ENCODE results near the gene CFAP210.

CFAP210 gene

GRCh38 chr2:169713331-169713730, 19.1 kb upstream of the CFAP210 start:
- no peak for DNase-seq (ENCODE audit: low read depth)
- no peak for TF ChIP-seq CTCF (conservative IDR thresholded peaks at IDR 0.05; ENCODE audit: control insufficient read depth, insufficient read depth, low read depth, low read length)
- no peak overlapping the region for H3K4me3 ChIP-seq (ENCODE audit: control insufficient read depth, low read depth, low read length)

GRCh38 chr2:169712791-169713227, 18.6 kb upstream of the CFAP210 start:
- no peak for DNase-seq (ENCODE audit: low read depth)
- TF ChIP-seq CTCF (conservative IDR thresholded peaks at IDR 0.05; ENCODE audit: control insufficient read depth, insufficient read depth, low read depth, low read length) = no peak

GRCh38 chr2:169711751-169712509, 17.7 kb upstream of the CFAP210 start:
- TF ChIP-seq CTCF (conservative IDR thresholded peaks at IDR 0.05; ENCODE audit: control insufficient read depth, insufficient read depth, low read depth, low read length) = no peak
- no peak for DNase-seq (ENCODE audit: low read depth)

More at GRCh38 chr2:169712791-169713227, 18.6 kb upstream of the CFAP210 start:
- no peak overlapping the region for H3K4me3 ChIP-seq (ENCODE audit: control insufficient read depth, low read depth, low read length)

DNA sequence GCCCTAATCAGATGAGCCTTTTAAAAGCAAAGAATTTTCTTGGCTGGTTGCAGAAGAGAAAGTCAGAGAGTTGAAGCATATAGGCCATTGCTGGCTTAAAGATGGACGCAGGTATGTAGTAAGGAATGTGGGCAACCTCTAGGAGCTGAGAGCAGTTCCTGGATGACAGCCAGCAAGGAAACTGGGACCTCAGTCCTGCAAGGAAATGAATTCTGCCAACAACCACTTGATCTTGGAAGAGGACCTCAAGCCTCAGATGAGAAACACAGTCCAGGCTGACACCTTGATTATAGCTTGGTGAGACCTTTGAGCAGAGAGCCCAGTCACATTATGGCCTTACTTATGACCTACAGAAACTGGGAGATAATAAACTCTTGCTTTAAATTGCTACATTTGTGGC, 15.8 kb upstream of the CFAP210 start:
- no peak for DNase-seq (ENCODE audit: low read depth)
- H3K4me3 ChIP-seq (ENCODE audit: control insufficient read depth, low read depth, low read length) = no peak overlapping the region
- TF ChIP-seq CTCF (conservative IDR thresholded peaks at IDR 0.05; ENCODE audit: control insufficient read depth, insufficient read depth, low read depth, low read length) = no peak

More at GRCh38 chr2:169711751-169712509, 17.7 kb upstream of the CFAP210 start:
- H3K4me3 ChIP-seq (ENCODE audit: control insufficient read depth, low read depth, low read length) = no peak overlapping the region

- H3K4me3 ChIP-seq (ENCODE audit: control insufficient read depth, low read depth, low read length) = no peak overlapping the region
- no peak for TF ChIP-seq CTCF (conservative IDR thresholded peaks at IDR 0.05; ENCODE audit: control insufficient read depth, insufficient read depth, low read depth, low read length)
- peak; percentile 47 for DNase-seq (ENCODE audit: low read depth)
Measured at GRCh38 chr2:169709331-169709730, 15.1 kb upstream of the CFAP210 start.

GRCh38 chr2:169707626-169708025, 13.4 kb upstream of the CFAP210 start:
- DNase-seq (ENCODE audit: low read depth) = no peak
- no peak overlapping the region for H3K4me3 ChIP-seq (ENCODE audit: control insufficient read depth, low read depth, low read length)
- no peak for TF ChIP-seq CTCF (conservative IDR thresholded peaks at IDR 0.05; ENCODE audit: control insufficient read depth, insufficient read depth, low read depth, low read length)
